ENCODE measurements around the gene GP1BA. TPM values are rescaled to one million over a fixed set of nuclear protein-coding genes. Genes with fewer than 3 reads are reported as not detected.

The GP1BA gene
- total and polyA plus RNA-seq, 2 experiments from 2014 or later, result not detected

DNA sequence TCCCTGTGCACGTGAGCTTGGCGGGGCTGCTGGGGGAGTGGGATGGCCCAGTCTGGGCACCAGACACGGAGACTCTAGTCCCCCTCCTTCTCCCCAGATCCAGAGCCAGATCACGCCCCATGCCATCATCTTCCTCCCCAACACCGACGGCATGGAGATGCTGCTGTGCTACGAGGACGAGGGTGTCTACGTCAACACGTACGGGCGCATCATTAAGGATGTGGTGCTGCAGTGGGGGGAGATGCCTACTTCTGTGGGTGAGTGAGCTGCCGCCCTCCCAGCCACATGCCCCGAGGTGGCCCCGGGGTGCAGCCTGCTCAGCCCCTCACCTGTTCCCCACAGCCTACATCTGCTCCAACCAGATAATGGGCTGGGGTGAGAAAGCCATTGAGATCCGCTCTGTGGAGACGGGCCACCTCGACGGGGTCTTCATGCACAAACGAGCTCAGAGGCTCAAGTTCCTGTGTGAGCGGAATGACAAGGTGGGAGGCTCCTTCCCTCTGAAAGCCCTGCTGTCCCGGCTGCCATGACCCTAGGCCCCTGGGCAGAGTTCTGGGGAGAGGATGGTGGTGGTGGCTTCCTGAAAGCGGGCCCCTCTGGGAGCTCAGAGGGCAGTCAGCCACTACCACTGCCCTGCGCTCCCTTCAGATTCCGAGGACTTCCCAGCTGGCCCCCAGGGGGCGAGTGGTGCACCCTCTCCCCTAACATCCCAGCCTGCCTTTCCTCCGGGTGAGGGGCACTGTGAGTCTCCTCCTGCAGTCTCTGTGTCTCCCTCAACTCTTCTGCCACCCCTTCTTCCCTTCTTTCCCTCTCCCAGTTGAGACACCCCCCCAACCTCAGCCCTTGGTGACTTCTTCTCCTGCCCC lies 35.5 kb upstream of the GP1BA start:
- Histone ChIP-seq H3K9me3 (ENCODE audit: low read depth) (no peaks in the 10 kb centered on the region), H3K4me2 (no peak overlapping the region), H3K27ac (no peak overlapping the region), H3K36me3 (replicated peaks; ENCODE audit: insufficient read depth, low read depth) (no peaks in the 10 kb centered on the region), H4K20me1 (ENCODE audit: insufficient read depth, poor library complexity, severe bottlenecking) (no peaks in the 10 kb centered on the region), H3K9me2 (replicated peaks; ENCODE audit: insufficient read depth) (no peaks in the 10 kb centered on the region), H3K79me2 (no peaks in the 10 kb centered on the region), H3K4me3 (no peak overlapping the region), H3K4me1 (ENCODE audit: insufficient read depth) (peaks cover 4% of the 10 kb centered on the region), H2AFZ (no peak overlapping the region), H3K27me3 (no peaks in the 10 kb centered on the region)
- no peak for DNase-seq (ENCODE audit: low spot score)
- TF ChIP-seq EZH2phosphoT487 (IDR thresholded peaks at IDR 0.05; ENCODE audit: low read depth, severe bottlenecking, unreplicated experiment), result no peak
- TF ChIP-seq, protein P1, sequence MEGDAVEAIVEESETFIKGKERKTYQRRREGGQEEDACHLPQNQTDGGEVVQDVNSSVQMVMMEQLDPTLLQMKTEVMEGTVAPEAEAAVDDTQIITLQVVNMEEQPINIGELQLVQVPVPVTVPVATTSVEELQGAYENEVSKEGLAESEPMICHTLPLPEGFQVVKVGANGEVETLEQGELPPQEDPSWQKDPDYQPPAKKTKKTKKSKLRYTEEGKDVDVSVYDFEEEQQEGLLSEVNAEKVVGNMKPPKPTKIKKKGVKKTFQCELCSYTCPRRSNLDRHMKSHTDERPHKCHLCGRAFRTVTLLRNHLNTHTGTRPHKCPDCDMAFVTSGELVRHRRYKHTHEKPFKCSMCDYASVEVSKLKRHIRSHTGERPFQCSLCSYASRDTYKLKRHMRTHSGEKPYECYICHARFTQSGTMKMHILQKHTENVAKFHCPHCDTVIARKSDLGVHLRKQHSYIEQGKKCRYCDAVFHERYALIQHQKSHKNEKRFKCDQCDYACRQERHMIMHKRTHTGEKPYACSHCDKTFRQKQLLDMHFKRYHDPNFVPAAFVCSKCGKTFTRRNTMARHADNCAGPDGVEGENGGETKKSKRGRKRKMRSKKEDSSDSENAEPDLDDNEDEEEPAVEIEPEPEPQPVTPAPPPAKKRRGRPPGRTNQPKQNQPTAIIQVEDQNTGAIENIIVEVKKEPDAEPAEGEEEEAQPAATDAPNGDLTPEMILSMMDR (IDR thresholded peaks at IDR 0.05; ENCODE audit: poor library complexity), result no peak
- no peak for TF ChIP-seq EZH2 (IDR thresholded peaks at IDR 0.05; ENCODE audit: borderline replicate concordance)
- 97% methylated on average over 27 of the region's 27 CpGs for WGBS (ENCODE audit: low lambda C conversion rate, missing lambda C conversion rate)

DNA sequence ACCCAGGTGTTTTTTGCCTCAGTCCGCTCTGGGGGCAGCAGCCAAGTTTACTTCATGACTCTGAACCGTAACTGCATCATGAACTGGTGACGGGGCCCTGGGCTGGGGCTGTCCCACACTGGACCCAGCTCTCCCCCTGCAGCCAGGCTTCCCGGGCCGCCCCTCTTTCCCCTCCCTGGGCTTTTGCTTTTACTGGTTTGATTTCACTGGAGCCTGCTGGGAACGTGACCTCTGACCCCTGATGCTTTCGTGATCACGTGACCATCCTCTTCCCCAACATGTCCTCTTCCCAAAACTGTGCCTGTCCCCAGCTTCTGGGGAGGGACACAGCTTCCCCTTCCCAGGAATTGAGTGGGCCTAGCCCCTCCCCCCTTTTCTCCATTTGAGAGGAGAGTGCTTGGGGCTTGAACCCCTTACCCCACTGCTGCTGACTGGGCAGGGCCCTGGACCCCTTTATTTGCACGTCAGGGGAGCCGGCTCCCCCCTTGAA lies 34.8 kb upstream of the GP1BA start:
- TF ChIP-seq, protein P1 (IDR thresholded peaks at IDR 0.05; ENCODE audit: poor library complexity), result no peak
- no peak for TF ChIP-seq EZH2phosphoT487 (IDR thresholded peaks at IDR 0.05; ENCODE audit: low read depth, severe bottlenecking, unreplicated experiment)
- TF ChIP-seq EZH2 (IDR thresholded peaks at IDR 0.05; ENCODE audit: borderline replicate concordance), result no peak
- Histone ChIP-seq H3K27me3 (no peaks in the 10 kb centered on the region), H3K4me1 (ENCODE audit: insufficient read depth) (peaks cover 4% of the 10 kb centered on the region), H3K27ac (no peak overlapping the region), H3K36me3 (replicated peaks; ENCODE audit: insufficient read depth, low read depth) (no peaks in the 10 kb centered on the region), H3K4me3 (no peak overlapping the region), H3K9me2 (replicated peaks; ENCODE audit: insufficient read depth) (no peaks in the 10 kb centered on the region), H3K79me2 (no peaks in the 10 kb centered on the region), H4K20me1 (ENCODE audit: insufficient read depth, poor library complexity, severe bottlenecking) (no peaks in the 10 kb centered on the region), H3K9me3 (ENCODE audit: low read depth) (no peaks in the 10 kb centered on the region), H3K4me2 (no peak overlapping the region), H2AFZ (no peak overlapping the region)
- WGBS (ENCODE audit: low lambda C conversion rate, missing lambda C conversion rate), result 93% methylated on average over 10 of the region's 10 CpGs
- DNase-seq (ENCODE audit: low spot score), result no peak

DNA sequence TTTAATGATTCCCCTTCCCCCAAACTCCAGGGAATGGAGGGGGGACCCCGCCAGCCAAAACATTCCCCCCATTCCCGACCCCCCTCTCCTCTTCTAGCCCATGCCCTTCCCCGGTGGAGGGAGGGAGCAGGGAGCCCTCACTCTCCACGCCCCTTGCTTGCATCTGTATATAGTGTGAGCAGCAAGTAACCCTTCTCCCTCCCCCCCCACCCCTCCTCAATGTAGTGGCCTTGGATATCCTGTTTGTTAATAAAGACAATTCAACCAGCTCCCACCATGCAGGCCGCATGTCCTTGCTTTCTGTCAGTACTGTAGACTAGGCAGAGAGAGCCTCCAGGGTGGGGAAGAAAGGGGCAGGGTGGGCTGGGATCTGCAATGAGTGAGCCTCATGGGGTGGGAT lies 34.3 kb upstream of the GP1BA start:
- Histone ChIP-seq H3K4me3 (no peak overlapping the region), H3K27me3 (no peaks in the 10 kb centered on the region), H3K4me1 (ENCODE audit: insufficient read depth) (peaks cover 4% of the 10 kb centered on the region), H2AFZ (no peak overlapping the region), H3K79me2 (no peaks in the 10 kb centered on the region), H4K20me1 (ENCODE audit: insufficient read depth, poor library complexity, severe bottlenecking) (no peaks in the 10 kb centered on the region), H3K36me3 (replicated peaks; ENCODE audit: insufficient read depth, low read depth) (no peaks in the 10 kb centered on the region), H3K9me2 (replicated peaks; ENCODE audit: insufficient read depth) (no peaks in the 10 kb centered on the region), H3K4me2 (no peak overlapping the region), H3K27ac (no peak overlapping the region), H3K9me3 (ENCODE audit: low read depth) (no peaks in the 10 kb centered on the region)
- no peak for DNase-seq (ENCODE audit: low spot score)
- TF ChIP-seq EZH2phosphoT487 (IDR thresholded peaks at IDR 0.05; ENCODE audit: low read depth, severe bottlenecking, unreplicated experiment) (no peak), EZH2 (IDR thresholded peaks at IDR 0.05; ENCODE audit: borderline replicate concordance) (no peak)
- TF ChIP-seq, protein P1 (IDR thresholded peaks at IDR 0.05; ENCODE audit: poor library complexity), result no peak
- WGBS (ENCODE audit: low lambda C conversion rate, missing lambda C conversion rate), result 68% methylated on average over 2 of the region's 5 CpGs

Measured in hepatocyte (in vitro differentiated cells).